Measurements from ENCODE around the gene EXT2.

GRCh38 chr11:44130751-44131150, 35.3 kb downstream of the EXT2 start:
- no peak for TF ChIP-seq CTCF (IDR thresholded peaks at IDR 0.05; ENCODE audit: low read depth, low read length)
- TF ChIP-seq EZH2phosphoT487 (IDR thresholded peaks at IDR 0.05; ENCODE audit: low read depth), result no peak

Data from OCI-LY3 (cell line).